K562 (cell line): ENCODE data around the gene UQCRC1. TPM values are rescaled to one million over a fixed set of nuclear protein-coding genes. Genes with fewer than 3 reads are reported as not detected.

Experiments
- ATF1 ChIP-seq, 2 experiments: fragments of 450-650 bp in 1 of 2; IDR thresholded peaks; 2 replicates each; pipeline ENCODE4 v1.6.1; 2016; ENCODE audit warnings: missing compliant biosample characterization in 1 of 2, missing genetic modification characterization in 1 of 2
- BCOR ChIP-seq: fragments of 450-650 bp; IDR thresholded peaks from 2 replicates; pipeline ENCODE4 v1.6.1; 2016
- FOXA3 ChIP-seq, 2 experiments: fragments of 450-650 bp in 1 of 2; sonication (generic) in 1 of 2; formaldehyde crosslinking; IDR thresholded peaks in 1 of 2; conservative IDR thresholded peaks in 1 of 2; 2 replicates each; pipeline versions ENCODE4 v1.4.0 to v1.8.0; 2020 to 2022; ENCODE audit warnings: mild to moderate bottlenecking in 2 of 2, missing genetic modification reagents in 1 of 2
- FOXK1 ChIP-seq: sonication (generic); formaldehyde crosslinking; IDR thresholded peaks from 2 replicates; pipeline ENCODE4 v1.8.0; 2022; ENCODE audit warnings: missing genetic modification reagents, mild to moderate bottlenecking, borderline replicate concordance
- IRF1 ChIP-seq: sonication (generic); formaldehyde crosslinking; IDR thresholded peaks from 2 replicates; pipeline ENCODE4 v1.8.0; 2022; ENCODE audit warnings: missing genetic modification reagents, mild to moderate bottlenecking, borderline replicate concordance
- MAZ ChIP-seq, 2 experiments: fragments of 450-650 bp in 1 of 2; sonication (generic) in 1 of 2; formaldehyde crosslinking; IDR thresholded peaks in 1 of 2; conservative IDR thresholded peaks in 1 of 2; 2 replicates each; pipeline versions ENCODE4 v1.4.0 to v1.5.0; 2020; ENCODE audit warnings: mild to moderate bottlenecking in 1 of 2, missing genetic modification reagents in 1 of 2
- NFE2L1 ChIP-seq: fragments of 450-650 bp; IDR thresholded peaks from 2 replicates; pipeline ENCODE4 v1.6.1; 2016; ENCODE audit warnings: missing genetic modification characterization, low read depth, mild to moderate bottlenecking, missing compliant biosample characterization, moderate library complexity, borderline replicate concordance
- NR4A1 ChIP-seq, 2 experiments: fragments of 250-450 bp in 1 of 2; fragments of 450-650 bp in 1 of 2; sonication (Bioruptor Pico) in 1 of 2; IDR thresholded peaks; 2 replicates each; pipeline versions ENCODE4 v1.4.0 to v1.6.1; 2016 to 2020; ENCODE audit warnings: mild to moderate bottlenecking in 2 of 2, missing compliant biosample characterization in 1 of 2, missing genetic modification characterization in 1 of 2, moderate library complexity in 1 of 2
- PATZ1 ChIP-seq: fragments of 250-450 bp; sonication (Bioruptor Pico); IDR thresholded peaks from 2 replicates; pipeline ENCODE4 v1.5.0; 2020; ENCODE audit warnings: mild to moderate bottlenecking, borderline replicate concordance
- RNF2 ChIP-seq: sonication (generic); IDR thresholded peaks from 2 replicates; pipeline ENCODE4 v1.6.1; 2016
- STAT5A ChIP-seq: IDR thresholded peaks from 2 replicates; pipeline ENCODE4 v1.6.1; 2012; ENCODE audit warnings: low read length, inconsistent platforms, borderline replicate concordance
- TRIM25 ChIP-seq: fragments of 450-650 bp; IDR thresholded peaks from 2 replicates; pipeline ENCODE4 v1.7.0; 2016; ENCODE audit warnings: borderline replicate concordance
- XRCC4 ChIP-seq: IDR thresholded peaks from one replicate; pipeline ENCODE4 v1.6.1; 2011; ENCODE audit not compliant: insufficient read depth, insufficient read length; ENCODE audit errors: extremely low read depth
- ZBED1 ChIP-seq: IDR thresholded peaks from 2 replicates; pipeline ENCODE4 v1.6.1; 2014
- ZC3H11A ChIP-seq: IDR thresholded peaks from 2 replicates; pipeline ENCODE4 v1.6.1; 2012; ENCODE audit warnings: low read depth, low read length, improper control_type of control experiment
- ZMIZ1 ChIP-seq, 2 experiments: fragments of 150-350 bp in 1 of 2; IDR thresholded peaks; 2 replicates each; pipeline ENCODE4 v1.6.1; 2012 to 2016; ENCODE audit warnings: low read depth in 2 of 2, low read length in 2 of 2, mild to moderate bottlenecking in 1 of 2, moderate library complexity in 1 of 2
- polyA plus RNA-seq, 8 experiments: library from polyadenylated mRNA; depleted of rRNA in 4 of 8; stranded (reverse) in 5 of 8; unstranded in 3 of 8; fragments of >200 nt; fragmentation: Nextera tagmentation in 2 of 8; fragmentation: Illumina TruSeq in 1 of 8; extraction: Ambion mirVana in 2 of 8; extraction: Trizol in 1 of 8; gene quantifications; 2 replicates each; pipeline versions ENCODE4 v1.2.1 to v1.2.3, GENCODE V29; 2011 to 2014; ENCODE audit warnings: inconsistent platforms in 1 of 8, missing spikeins in 1 of 8
- total RNA-seq, 7 experiments: library from RNA; depleted of rRNA in 6 of 7; stranded (reverse); fragments of >200 nt in 6 of 7; fragmentation: Illumina TruSeq in 2 of 7; extraction: Trizol in 2 of 7; gene quantifications; 2 replicates each; pipeline versions ENCODE4 v1.2.1 to v1.2.3, GENCODE V29; 2011 to 2021; ENCODE audit warnings: low replicate concordance in 1 of 7

Gene UQCRC1
- total and polyA plus RNA-seq, 9 of the 15 experiments (the other 6 are each of a cell fraction or from before 2014, with no cell fraction given): 125 to 424 (median 268) TPM

- TF ChIP-seq NR4A1 (CRISPR knock-in tag; IDR thresholded peaks at IDR 0.05) (no peak), NR4A1 (tag; IDR thresholded peaks at IDR 0.05) (no peak), XRCC4 (no peak), STAT5A (no peak), BCOR (no peak), FOXK1 (CRISPR knock-in tag) (0 out of 2 replicates have a peak, but pooled peaks have one; percentile 69), ATF1 (CRISPR knock-in tag; IDR thresholded peaks at IDR 0.05) (no peak), ATF1 (tag; IDR thresholded peaks at IDR 0.05) (peak; percentile 45), ZBED1 (0 out of 2 replicates have a peak, but pooled peaks have one; percentile 48), ZMIZ1 (IDR thresholded peaks at IDR 0.05; ENCODE audit: low read depth in 2 of 2, low read length in 2 of 2) (no peak), MAZ (CRISPR knock-in tag; conservative IDR thresholded peaks at IDR 0.05 in 1 of 2, IDR thresholded peaks at IDR 0.05 in 1 of 2) (peak; percentile 88 to 96), NFE2L1 (tag) (no peak), ZC3H11A (no peak), FOXA3 (CRISPR knock-in tag; conservative IDR thresholded peaks at IDR 0.05 in 1 of 2, IDR thresholded peaks at IDR 0.05 in 1 of 2) (no peak), TRIM25 (peak; percentile 90; the same call in 1 of the 2 replicates), IRF1 (no peak), RNF2 (peak; percentile 58; the same call in 1 of the 2 replicates), PATZ1 (no peak)
Observed at GRCh38 chr3:48635222-48636021, 26.0 kb upstream of the UQCRC1 start, which contains the start of gene SLC26A6 (continued).
